Type B pancreatic cell (in vitro differentiated cells): Measurements from ENCODE around the gene FBXO46. TPM values are rescaled to one million over a fixed set of nuclear protein-coding genes. Genes with fewer than 3 reads are reported as not detected.
A peak's percentile ranks its signal among the peaks of the same experiment; 100 is the strongest.
"Not testable (repeated sequence)": the region's sequence is repeated elsewhere in the genome, so short reads cannot be mapped to it uniquely, and the experiment has no call there.

Source experiments
- DNase-seq: peaks from one replicate; pipeline ENCODE4 v3.0.0; 2021; ENCODE audit warnings: mixed read lengths; ENCODE audit not compliant: unreplicated experiment; ENCODE audit errors: extremely low spot score
- H3K27ac Mint-ChIP-seq: 2 replicates; pipeline ENCODE4 v1.8.0; 2021; ENCODE audit warnings: mild to moderate bottlenecking, mixed read lengths
- H3K27me3 Mint-ChIP-seq: 2 replicates; pipeline ENCODE4 v1.8.0; 2021; ENCODE audit warnings: mixed read lengths
- H3K36me3 Mint-ChIP-seq: 2 replicates; pipeline ENCODE4 v1.8.0; 2021; ENCODE audit warnings: mixed read lengths
- H3K4me1 Mint-ChIP-seq: one replicate; pipeline ENCODE4 v1.8.0; 2021; ENCODE audit warnings: mixed read lengths; ENCODE audit not compliant: unreplicated experiment
- H3K4me3 Mint-ChIP-seq: 2 replicates; pipeline ENCODE4 v1.8.0; 2021; ENCODE audit warnings: mild to moderate bottlenecking, mixed read lengths
- H3K9me3 Mint-ChIP-seq: 2 replicates; pipeline ENCODE4 v1.8.0; 2021; ENCODE audit warnings: mixed read lengths
- total RNA-seq: library from RNA; stranded (reverse); gene quantifications from 2 replicates; pipeline ENCODE4 v1.2.1, GENCODE V29; 2021; ENCODE audit warnings: low replicate concordance
- TF ChIP-seq, protein P1 (sequence below): fragments of 200-600 bp; sonication (generic); conservative IDR thresholded peaks from 2 replicates; pipeline ENCODE4 v1.5.0; 2021; ENCODE audit warnings: antibody characterized with exemption, mild to moderate bottlenecking

FBXO46 gene
- total RNA-seq, 1 donor from 2014 or later = 37.5 TPM

DNA sequence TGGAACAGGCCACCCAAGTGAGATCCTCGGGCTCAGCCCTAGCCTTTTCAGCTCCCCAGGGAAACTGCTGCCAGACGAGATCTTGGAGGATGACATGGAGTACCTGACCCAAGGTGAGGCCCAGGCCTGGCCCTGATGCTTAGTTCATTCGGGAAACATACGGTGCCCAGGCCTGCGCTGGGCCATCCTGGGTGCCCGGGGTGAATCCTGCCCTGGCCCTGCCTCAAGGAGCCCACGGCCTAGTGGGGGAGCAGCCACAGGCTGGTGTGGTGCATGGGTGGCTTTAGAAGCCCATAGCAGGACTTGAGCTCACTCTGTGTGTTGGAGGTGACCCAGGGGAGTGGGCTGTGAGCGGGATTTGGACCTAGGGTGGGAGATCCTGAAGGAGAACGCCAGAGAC is 28.2 kb upstream of the FBXO46 start:
- Mint-ChIP-seq H3K4me1 (no peaks in the 10 kb centered on the region), H3K4me3 (no peak overlapping the region), H3K9me3 (no peaks in the 10 kb centered on the region), H3K36me3 (no peaks in the 10 kb centered on the region), H3K27ac (no peak overlapping the region), H3K27me3 (no peaks in the 10 kb centered on the region)
- TF ChIP-seq, protein P1, sequence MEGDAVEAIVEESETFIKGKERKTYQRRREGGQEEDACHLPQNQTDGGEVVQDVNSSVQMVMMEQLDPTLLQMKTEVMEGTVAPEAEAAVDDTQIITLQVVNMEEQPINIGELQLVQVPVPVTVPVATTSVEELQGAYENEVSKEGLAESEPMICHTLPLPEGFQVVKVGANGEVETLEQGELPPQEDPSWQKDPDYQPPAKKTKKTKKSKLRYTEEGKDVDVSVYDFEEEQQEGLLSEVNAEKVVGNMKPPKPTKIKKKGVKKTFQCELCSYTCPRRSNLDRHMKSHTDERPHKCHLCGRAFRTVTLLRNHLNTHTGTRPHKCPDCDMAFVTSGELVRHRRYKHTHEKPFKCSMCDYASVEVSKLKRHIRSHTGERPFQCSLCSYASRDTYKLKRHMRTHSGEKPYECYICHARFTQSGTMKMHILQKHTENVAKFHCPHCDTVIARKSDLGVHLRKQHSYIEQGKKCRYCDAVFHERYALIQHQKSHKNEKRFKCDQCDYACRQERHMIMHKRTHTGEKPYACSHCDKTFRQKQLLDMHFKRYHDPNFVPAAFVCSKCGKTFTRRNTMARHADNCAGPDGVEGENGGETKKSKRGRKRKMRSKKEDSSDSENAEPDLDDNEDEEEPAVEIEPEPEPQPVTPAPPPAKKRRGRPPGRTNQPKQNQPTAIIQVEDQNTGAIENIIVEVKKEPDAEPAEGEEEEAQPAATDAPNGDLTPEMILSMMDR = no peak
- no peak for DNase-seq

DNA sequence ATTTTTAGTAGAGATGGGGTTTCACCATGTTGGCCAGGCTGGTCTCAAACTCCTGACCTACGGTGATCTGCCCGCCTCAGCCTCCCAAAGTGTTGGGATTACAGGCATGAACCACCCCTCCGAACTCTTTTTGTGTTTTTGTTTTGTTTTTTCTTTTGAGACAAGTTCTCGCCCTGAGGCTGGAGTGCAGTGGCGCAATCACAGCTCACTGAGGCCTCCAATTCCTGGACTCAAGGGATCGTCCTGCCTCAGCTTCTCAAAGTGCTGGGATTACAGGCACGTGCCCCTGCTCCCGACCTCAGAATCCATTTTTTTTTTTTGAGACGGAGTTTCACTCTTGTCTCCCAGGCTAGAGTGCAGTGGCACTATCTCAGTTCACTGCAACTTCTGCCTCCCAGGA is 27.0 kb upstream of the FBXO46 start:
- no peak for DNase-seq
- TF ChIP-seq, protein P1 = no peak
- no peak overlapping the region for H3K4me3 Mint-ChIP-seq
- H3K27ac Mint-ChIP-seq = no peak overlapping the region
- no peaks in the 10 kb centered on the region for H3K27me3 Mint-ChIP-seq
- H3K36me3 Mint-ChIP-seq = no peaks in the 10 kb centered on the region
- peaks cover 4% of the 10 kb centered on the region for H3K4me1 Mint-ChIP-seq
- H3K9me3 Mint-ChIP-seq = no peaks in the 10 kb centered on the region

DNA sequence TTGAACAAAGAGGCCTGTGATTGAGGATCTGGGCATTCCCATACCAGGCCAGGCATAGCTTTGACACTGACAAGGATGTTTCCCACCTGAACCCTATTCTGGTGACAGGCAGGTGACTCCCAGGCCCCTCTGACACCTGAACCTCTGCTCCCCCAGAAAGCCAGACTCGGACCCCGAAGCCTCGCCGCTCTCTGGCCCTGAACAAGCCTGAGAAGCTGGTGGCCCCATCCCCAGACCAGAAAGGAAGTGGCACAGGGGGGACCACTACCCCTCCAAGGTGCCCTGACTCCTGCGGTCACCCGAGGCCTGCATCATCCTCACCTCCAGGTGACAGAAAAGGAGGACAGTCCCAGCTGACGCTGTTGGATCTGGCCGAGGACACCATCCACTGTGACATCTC is 23.6 kb upstream of the FBXO46 start:
- DNase-seq = no peak
- Mint-ChIP-seq H3K4me1 (peaks cover 4% of the 10 kb centered on the region), H3K36me3 (no peaks in the 10 kb centered on the region), H3K27ac (no peak overlapping the region), H3K4me3 (no peak overlapping the region), H3K27me3 (no peaks in the 10 kb centered on the region), H3K9me3 (no peaks in the 10 kb centered on the region)
- TF ChIP-seq, protein P1 = no peak

DNA sequence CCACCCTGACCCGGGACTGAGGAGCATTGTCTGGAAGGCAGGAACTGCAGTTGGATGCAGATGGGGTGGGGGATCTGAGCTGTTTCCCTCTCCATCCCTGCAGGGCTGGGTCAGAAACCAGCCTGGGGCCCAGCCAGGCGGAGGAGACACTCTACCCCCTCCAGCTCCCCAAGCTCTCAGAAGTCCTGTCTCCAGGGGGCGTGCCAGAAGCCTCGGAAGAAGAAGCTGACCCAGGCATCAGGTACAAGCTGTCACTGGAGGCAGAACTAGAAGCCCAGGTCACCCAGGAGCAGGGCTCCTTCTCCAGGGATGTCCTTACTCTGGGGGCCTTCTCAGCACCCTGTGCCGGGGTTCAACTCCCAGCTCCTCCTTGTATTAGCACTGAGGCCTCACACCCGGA is 22.9 kb upstream of the FBXO46 start:
- TF ChIP-seq, protein P1 = no peak
- H3K27ac Mint-ChIP-seq = no peak overlapping the region
- DNase-seq = no peak
- H3K36me3 Mint-ChIP-seq = no peaks in the 10 kb centered on the region
- peaks cover 4% of the 10 kb centered on the region for H3K4me1 Mint-ChIP-seq
- no peaks in the 10 kb centered on the region for H3K9me3 Mint-ChIP-seq
- no peak overlapping the region for H3K4me3 Mint-ChIP-seq
- H3K27me3 Mint-ChIP-seq = no peaks in the 10 kb centered on the region

DNA sequence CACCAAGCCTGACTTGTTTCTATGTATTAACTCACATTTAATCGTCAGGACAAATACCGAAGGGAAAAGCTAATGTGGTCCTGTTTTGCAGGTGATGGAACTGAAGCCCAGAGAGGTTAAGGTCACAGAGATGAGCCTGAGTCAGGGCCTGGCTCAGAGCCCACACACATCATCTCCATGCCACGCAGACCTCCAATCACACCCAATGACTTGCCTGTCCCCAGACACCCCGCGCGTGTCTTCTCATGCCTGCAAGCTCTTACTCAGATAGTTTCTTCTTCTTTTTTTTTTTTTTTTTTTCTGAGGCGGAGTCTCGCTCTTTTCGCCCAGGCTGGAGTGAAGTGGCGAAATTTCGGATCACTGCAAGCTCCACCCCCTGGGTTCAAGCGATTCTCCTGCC is 21.9 kb upstream of the FBXO46 start:
- peaks cover 4% of the 10 kb centered on the region for H3K4me1 Mint-ChIP-seq
- H3K4me3 Mint-ChIP-seq = no peak overlapping the region
- H3K9me3 Mint-ChIP-seq = no peaks in the 10 kb centered on the region
- no peak for DNase-seq
- H3K27me3 Mint-ChIP-seq = peaks cover under 1% of the 10 kb centered on the region
- TF ChIP-seq, protein P1 = no peak
- H3K27ac Mint-ChIP-seq = no peak overlapping the region
- no peaks in the 10 kb centered on the region for H3K36me3 Mint-ChIP-seq

DNA sequence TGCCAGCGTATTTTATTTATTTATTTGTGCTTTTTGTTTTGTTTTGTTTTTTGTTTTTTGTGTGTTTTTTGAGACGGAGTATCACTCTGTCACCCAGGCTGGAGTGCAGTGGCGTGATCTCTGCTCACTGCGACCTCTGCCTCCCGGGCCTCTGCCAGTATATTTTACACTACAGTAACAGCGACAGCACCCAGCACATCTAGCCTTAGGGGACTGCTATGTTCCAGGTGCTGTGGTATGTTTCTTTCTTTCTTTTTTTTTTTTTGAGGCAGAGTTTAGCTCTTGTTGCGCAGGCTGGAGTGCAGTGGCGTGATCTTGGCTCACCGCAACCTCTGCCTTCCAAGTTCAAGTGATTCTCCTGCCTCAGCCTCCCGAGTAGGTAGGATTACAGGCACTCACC is 20.8 kb upstream of the FBXO46 start:
- not testable (repeated sequence) for H3K4me1 Mint-ChIP-seq, H3K9me3 Mint-ChIP-seq, DNase-seq, H3K4me3 Mint-ChIP-seq, H3K27me3 Mint-ChIP-seq, H3K36me3 Mint-ChIP-seq
- peak overlapping the region; percentile 32 for H3K27ac Mint-ChIP-seq
